Neuronal stem cell (in vitro differentiated cells): ENCODE data around the gene ADGRF1.

ENCODE experiments used
- DNase-seq: peaks from one replicate; pipeline ENCODE4 v3.0.0-alpha.2; 2013; ENCODE audit warnings: low spot score
- H2AFZ ChIP-seq: one replicate; pipeline ENCODE4 v1.6.1; 2013; ENCODE audit warnings: mild to moderate bottlenecking, low read length, inconsistent platforms
- H2AK5ac ChIP-seq: 2 replicates; pipeline ENCODE4 v1.6.1; 2013; ENCODE audit warnings: low read depth, mild to moderate bottlenecking, inconsistent platforms, low read length, moderate library complexity, mixed read lengths
- H2BK120ac ChIP-seq: 2 replicates; pipeline ENCODE4 v1.6.1; 2013; ENCODE audit warnings: low read depth, mild to moderate bottlenecking, inconsistent platforms, low read length, moderate library complexity, mixed read lengths
- H2BK12ac ChIP-seq: one replicate; pipeline ENCODE4 v1.6.1; 2013; ENCODE audit warnings: low read length, inconsistent platforms
- H2BK15ac ChIP-seq: 2 replicates; pipeline ENCODE4 v1.6.1; 2013; ENCODE audit warnings: mild to moderate bottlenecking, low read length, inconsistent platforms, mixed read lengths
- H2BK5ac ChIP-seq: one replicate; pipeline ENCODE4 v1.6.1; 2013; ENCODE audit warnings: inconsistent platforms, mild to moderate bottlenecking, low read length, moderate library complexity
- H3K14ac ChIP-seq: one replicate; pipeline ENCODE4 v1.6.1; 2013; ENCODE audit warnings: low read length, inconsistent platforms
- H3K18ac ChIP-seq: 2 replicates; pipeline ENCODE4 v1.6.1; 2013; ENCODE audit warnings: low read length, inconsistent platforms
- H3K23ac ChIP-seq: 2 replicates; pipeline ENCODE4 v1.6.1; 2013; ENCODE audit warnings: low read depth, mild to moderate bottlenecking, mixed read lengths, low read length, inconsistent platforms; ENCODE audit not compliant: poor library complexity
- H3K27ac ChIP-seq: replicated peaks from 3 replicates; pipeline ENCODE4 v1.5.1; 2013; ENCODE audit warnings: low read length, inconsistent platforms
- H3K27me3 ChIP-seq, 3 experiments: 2 replicates each; pipeline ENCODE4 v1.6.1; 2013; ENCODE audit warnings: low read length in 3 of 3, mild to moderate bottlenecking in 2 of 3, inconsistent platforms in 1 of 3, low read depth in 1 of 3, mixed read lengths in 1 of 3, moderate library complexity in 1 of 3; ENCODE audit not compliant: control insufficient read depth in 3 of 3, insufficient read depth in 3 of 3
- H3K36me3 ChIP-seq, 2 donors: replicated peaks in 1 of 2; 2 replicates each; pipeline ENCODE4 v1.6.1; 2013; ENCODE audit warnings: low read length in 2 of 2; ENCODE audit not compliant: control insufficient read depth in 2 of 2, insufficient read depth in 2 of 2
- H3K4ac ChIP-seq: 2 replicates; pipeline ENCODE4 v1.6.1; 2013; ENCODE audit warnings: inconsistent platforms, mild to moderate bottlenecking, low read length, moderate library complexity
- H3K4me1 ChIP-seq, 2 donors: 1 replicate in 1 of 2; 2 replicates in 1 of 2; pipeline ENCODE4 v1.6.1; 2013; ENCODE audit warnings: low read length in 2 of 2, low read depth in 1 of 2; ENCODE audit not compliant: control insufficient read depth in 2 of 2, insufficient read depth in 1 of 2
- H3K4me2 ChIP-seq: one replicate; pipeline ENCODE4 v1.6.1; 2013; ENCODE audit warnings: mild to moderate bottlenecking, low read length, inconsistent platforms; ENCODE audit not compliant: insufficient read depth, poor library complexity, severe bottlenecking
- H3K4me3 ChIP-seq, 2 donors: 2 replicates each; pipeline ENCODE4 v1.5.1; 2013; ENCODE audit warnings: low read length in 2 of 2, mild to moderate bottlenecking in 2 of 2, inconsistent platforms in 1 of 2, moderate library complexity in 1 of 2
- H3K79me1 ChIP-seq: one replicate; pipeline ENCODE4 v1.6.1; 2013; ENCODE audit warnings: low read depth, mild to moderate bottlenecking, inconsistent platforms, low read length, moderate library complexity
- H3K9ac ChIP-seq: one replicate; pipeline ENCODE4 v1.6.1; 2013; ENCODE audit warnings: mild to moderate bottlenecking, low read depth, low read length, inconsistent platforms; ENCODE audit not compliant: poor library complexity
- H3K9me3 ChIP-seq, 2 donors: replicated peaks in 1 of 2; 2 replicates each; pipeline versions ENCODE3 to v1.6.1; 2013; ENCODE audit warnings: low read length in 2 of 2, mild to moderate bottlenecking in 2 of 2, inconsistent platforms in 1 of 2, low read depth in 1 of 2, mixed read lengths in 1 of 2, moderate library complexity in 1 of 2; ENCODE audit not compliant: control insufficient read depth in 2 of 2, insufficient read depth in 1 of 2
- H4K8ac ChIP-seq: one replicate; pipeline ENCODE4 v1.6.1; 2013; ENCODE audit warnings: low read depth, mild to moderate bottlenecking, inconsistent platforms, low read length, moderate library complexity
- H4K91ac ChIP-seq: one replicate; pipeline ENCODE4 v1.6.1; 2013; ENCODE audit warnings: low read length, low read depth, mild to moderate bottlenecking, inconsistent platforms; ENCODE audit not compliant: poor library complexity
- WGBS, 2 donors: extraction: QIAGEN DNeasy Blood & Tissue Kit; methylation state at CpG; one replicate each; pipeline ENCODE4 v1.1.7; 2013; ENCODE audit warnings: missing lambda C conversion rate in 2 of 2, mixed read lengths in 1 of 2; ENCODE audit not compliant: insufficient read length in 2 of 2, insufficient replicate concordance in 1 of 2; ENCODE audit errors: extremely low coverage in 2 of 2; 5-methylcytosine and 5-hydroxymethylcytosine counted together

The ADGRF1 gene

DNA sequence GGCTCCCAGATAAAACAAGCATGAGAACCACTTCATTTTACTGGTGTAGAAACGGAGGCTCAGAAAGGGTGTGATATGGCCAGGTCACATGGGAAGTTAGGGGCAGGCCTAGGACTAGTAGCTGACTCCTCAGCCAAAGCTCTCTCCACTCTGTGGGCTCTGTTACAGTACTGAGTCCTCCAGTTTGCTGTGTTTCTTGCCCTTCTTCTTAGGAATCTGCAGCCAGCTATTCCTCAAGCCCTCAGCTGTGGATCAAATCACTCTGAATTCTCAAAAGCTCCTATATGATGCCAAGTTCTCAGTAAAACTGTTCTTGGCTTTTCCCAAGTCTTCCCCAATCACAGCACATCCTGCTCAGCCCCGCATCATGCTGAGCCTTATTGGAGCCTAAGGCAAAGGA is 42.5 kb upstream of the ADGRF1 start:
- Histone ChIP-seq H3K27ac (no peak overlapping the region), H3K4me1 (no peaks in the 10 kb centered on the region), H3K9me3 (no peaks in the 10 kb centered on the region), H2BK120ac (no peak overlapping the region), H2BK5ac (no peak overlapping the region), H3K27me3 (no peaks in the 10 kb centered on the region), H4K91ac (no peak overlapping the region), H3K14ac (no peak overlapping the region), H2AK5ac (no peak overlapping the region), H4K8ac (no peak overlapping the region), H3K79me1 (no peaks in the 10 kb centered on the region), H2AFZ (no peak overlapping the region), H3K23ac (no peak overlapping the region), H3K4me3 (no peak overlapping the region), H3K36me3 (no peaks in the 10 kb centered on the region), H3K4me2 (no peak overlapping the region), H3K9ac (no peak overlapping the region), H2BK15ac (no peak overlapping the region), H2BK12ac (no peak overlapping the region), H3K18ac (no peak overlapping the region), H3K4ac (no peak overlapping the region)
- no CpG with 5 or more reads among the region's 2 CpGs for WGBS, 2 donors
- DNase-seq = no peak

DNA sequence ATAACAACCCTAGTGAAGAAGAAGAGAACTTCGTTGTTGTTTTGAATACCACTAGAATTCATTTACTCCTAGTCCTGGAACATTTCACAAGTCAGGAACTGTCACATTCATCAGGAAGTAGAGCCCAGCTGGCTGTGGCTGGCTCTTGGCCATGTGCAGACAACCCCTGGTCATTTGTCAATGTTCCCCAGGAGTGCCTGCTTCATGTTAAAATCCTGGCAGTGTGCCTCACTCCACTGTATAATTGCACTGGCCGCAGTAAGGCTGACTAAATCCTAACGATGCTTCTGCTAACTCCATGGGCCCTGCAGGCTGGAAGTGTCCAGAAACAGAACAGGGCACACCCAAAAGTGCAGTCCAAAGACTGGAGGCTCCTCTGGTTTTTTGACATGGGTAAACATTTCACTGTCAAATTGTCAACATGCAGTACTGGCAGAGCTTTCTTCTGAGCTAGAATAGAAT is 41.5 kb upstream of the ADGRF1 start:
- H3K9me3 ChIP-seq = no peaks in the 10 kb centered on the region
- no peak overlapping the region for H3K23ac ChIP-seq
- no peak overlapping the region for H4K91ac ChIP-seq
- H3K14ac ChIP-seq = no peak overlapping the region
- no peak overlapping the region for H2BK12ac ChIP-seq
- H3K4me1 ChIP-seq = no peaks in the 10 kb centered on the region
- H3K27me3 ChIP-seq = no peaks in the 10 kb centered on the region
- no peak overlapping the region for H3K18ac ChIP-seq
- H3K4me3 ChIP-seq = no peak overlapping the region
- H2BK120ac ChIP-seq = no peak overlapping the region
- no peak overlapping the region for H3K4me2 ChIP-seq
- H2BK5ac ChIP-seq = no peak overlapping the region
- H3K79me1 ChIP-seq = no peaks in the 10 kb centered on the region
- H3K4ac ChIP-seq = no peak overlapping the region
- no peak overlapping the region for H4K8ac ChIP-seq
- no peak overlapping the region for H2BK15ac ChIP-seq
- no peak overlapping the region for H3K9ac ChIP-seq
- H3K36me3 ChIP-seq = no peaks in the 10 kb centered on the region
- WGBS, 2 donors = no CpG with 5 or more reads among the region's 3 CpGs
- H2AK5ac ChIP-seq = no peak overlapping the region
- H2AFZ ChIP-seq = no peak overlapping the region
- no peak overlapping the region for H3K27ac ChIP-seq
- DNase-seq = no peak

DNA sequence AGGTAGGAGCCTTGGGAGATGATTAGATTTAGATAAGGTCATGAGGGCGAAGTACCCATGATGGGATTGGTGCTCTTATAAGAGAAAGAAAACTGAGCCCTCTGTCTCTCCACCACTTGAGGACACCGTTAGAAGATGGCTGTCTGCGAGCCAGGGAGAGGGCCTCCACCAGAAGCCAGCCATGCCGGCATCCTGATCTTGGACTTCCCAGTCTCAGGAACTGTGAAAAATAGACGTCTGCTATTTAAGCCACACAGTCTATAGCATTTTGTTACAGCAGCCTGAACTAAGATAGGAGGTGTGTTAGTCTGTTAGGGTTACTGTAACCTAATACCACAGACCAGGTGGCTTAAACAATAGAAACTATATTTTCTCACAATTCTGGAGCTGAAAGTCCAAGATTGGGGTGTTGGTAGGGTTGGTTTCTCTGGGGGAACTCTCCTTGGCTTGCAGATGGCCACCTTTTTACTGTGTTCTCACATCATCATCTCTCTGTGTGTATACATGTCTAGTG is 38.0 kb upstream of the ADGRF1 start:
- no peak overlapping the region for H2BK5ac ChIP-seq
- H2BK15ac ChIP-seq = no peak overlapping the region
- H3K4me1 ChIP-seq = peaks cover 0 to 4% of the 10 kb centered on the region in 2 donors
- no peaks in the 10 kb centered on the region for H3K36me3 ChIP-seq
- no peak overlapping the region for H3K23ac ChIP-seq
- no peaks in the 10 kb centered on the region for H3K9me3 ChIP-seq
- H2AFZ ChIP-seq = no peak overlapping the region
- WGBS, 2 donors = no CpG with 5 or more reads among the region's 5 CpGs
- no peak overlapping the region for H3K9ac ChIP-seq
- H3K14ac ChIP-seq = no peak overlapping the region
- no peak overlapping the region for H3K18ac ChIP-seq
- no peak overlapping the region for H3K27ac ChIP-seq
- DNase-seq = no peak
- no peak overlapping the region for H3K4me2 ChIP-seq
- H4K91ac ChIP-seq = no peak overlapping the region
- no peak overlapping the region for H2BK12ac ChIP-seq
- no peak overlapping the region for H3K4me3 ChIP-seq
- H4K8ac ChIP-seq = no peak overlapping the region
- H2AK5ac ChIP-seq = no peak overlapping the region
- no peak overlapping the region for H3K4ac ChIP-seq
- no peak overlapping the region for H2BK120ac ChIP-seq
- H3K27me3 ChIP-seq = peaks cover 0 to 2% (median 0%) of the 10 kb centered on the region in 3 experiments
- H3K79me1 ChIP-seq = no peaks in the 10 kb centered on the region

DNA sequence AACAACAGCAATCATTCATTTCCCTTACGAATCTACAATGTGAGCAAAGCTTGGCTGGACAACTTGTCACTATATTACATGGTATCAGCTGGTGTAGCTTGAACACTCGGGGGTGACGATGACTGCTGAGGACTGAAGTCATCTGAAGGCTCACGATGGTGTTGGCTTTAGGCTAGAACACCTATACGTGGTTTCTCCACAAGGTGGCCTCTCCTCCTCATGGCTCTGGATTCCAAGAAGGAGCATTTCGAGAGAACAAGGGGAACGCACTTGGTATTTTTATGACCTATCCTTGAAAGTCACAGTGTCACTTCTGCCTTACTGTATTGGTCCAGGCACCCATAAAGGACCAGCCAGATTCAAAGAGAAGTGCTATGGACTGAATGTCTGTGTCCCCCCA is 37.5 kb upstream of the ADGRF1 start:
- Histone ChIP-seq H3K79me1 (no peaks in the 10 kb centered on the region), H2AK5ac (no peak overlapping the region), H3K27me3 (peaks cover 0 to 2% (median 0%) of the 10 kb centered on the region in 3 experiments), H3K4ac (no peak overlapping the region), H2BK5ac (no peak overlapping the region), H3K36me3 (no peaks in the 10 kb centered on the region), H3K4me2 (no peak overlapping the region), H3K4me1 (peaks cover 0 to 4% of the 10 kb centered on the region in 2 donors), H2BK15ac (no peak overlapping the region), H4K91ac (no peak overlapping the region), H3K23ac (no peak overlapping the region), H3K14ac (no peak overlapping the region), H3K27ac (no peak overlapping the region), H3K9me3 (no peaks in the 10 kb centered on the region), H4K8ac (no peak overlapping the region), H3K18ac (no peak overlapping the region), H2BK12ac (no peak overlapping the region), H2BK120ac (no peak overlapping the region), H2AFZ (no peak overlapping the region), H3K9ac (no peak overlapping the region), H3K4me3 (no peak overlapping the region)
- WGBS, 2 donors = no CpG with 5 or more reads among the region's 7 CpGs
- DNase-seq = no peak
